HepG2 (cell line): ENCODE results near the gene TIMM13. TPM values are rescaled to one million over a fixed set of nuclear protein-coding genes. Genes with fewer than 3 reads are reported as not detected.

Experiments used
- ARID2 ChIP-seq: sonication (generic); formaldehyde crosslinking; IDR thresholded peaks from 2 replicates; pipeline ENCODE4 v1.8.1; 2022; ENCODE audit warnings: mild to moderate bottlenecking, missing genetic modification reagents, borderline replicate concordance
- HOXD1 ChIP-seq: sonication (generic); formaldehyde crosslinking; IDR thresholded peaks from 2 replicates; pipeline ENCODE4 v1.5.0; 2020; ENCODE audit warnings: missing genetic modification reagents
- KLF11 ChIP-seq: IDR thresholded peaks from 2 replicates; pipeline ENCODE4 v1.6.1; 2016; ENCODE audit warnings: missing compliant biosample characterization
- SIN3B ChIP-seq: fragments of 150-350 bp; IDR thresholded peaks from 2 replicates; pipeline ENCODE4 v1.6.1; 2014; ENCODE audit warnings: low read length
- TARDBP ChIP-seq: sonication (generic); formaldehyde crosslinking; IDR thresholded peaks from 2 replicates; pipeline ENCODE4 v1.8.0; 2022; ENCODE audit warnings: mild to moderate bottlenecking, missing genetic modification reagents
- ZEB1 ChIP-seq: IDR thresholded peaks from 2 replicates; pipeline ENCODE4 v1.6.1; 2012; ENCODE audit warnings: mild to moderate bottlenecking, low read depth, inconsistent platforms; ENCODE audit not compliant: insufficient replicate concordance
- ZNF34 ChIP-seq: sonication (generic); formaldehyde crosslinking; IDR thresholded peaks from 2 replicates; pipeline ENCODE4 v1.4.0; 2020; ENCODE audit warnings: mild to moderate bottlenecking, missing genetic modification reagents, borderline replicate concordance
- ZNF343 ChIP-seq: sonication (generic); formaldehyde crosslinking; IDR thresholded peaks from 2 replicates; pipeline ENCODE4 v1.4.0; 2020; ENCODE audit warnings: mild to moderate bottlenecking, missing genetic modification reagents
- ZNF382 ChIP-seq: sonication (generic); formaldehyde crosslinking; IDR thresholded peaks from 2 replicates; pipeline ENCODE4 v1.5.0; 2020; ENCODE audit warnings: missing genetic modification reagents, mild to moderate bottlenecking, borderline replicate concordance
- ZNF616 ChIP-seq: sonication (generic); formaldehyde crosslinking; IDR thresholded peaks from 2 replicates; pipeline ENCODE4 v1.5.0; 2020; ENCODE audit warnings: low read depth, mild to moderate bottlenecking, missing genetic modification reagents
- polyA plus RNA-seq, 8 experiments: library from polyadenylated mRNA; depleted of rRNA in 3 of 8; stranded (reverse) in 7 of 8; unstranded in 1 of 8; fragments of >200 nt; fragmentation: Illumina TruSeq in 4 of 8; extraction: Trizol in 4 of 8; gene quantifications; 2 replicates each; pipeline versions ENCODE4 v1.2.1 to v1.2.3, GENCODE V29; 2011 to 2016; ENCODE audit warnings: low read depth in 4 of 8, missing spikeins in 1 of 8, mixed read lengths in 1 of 8; ENCODE audit not compliant: insufficient read depth in 1 of 8
- total RNA-seq, 5 experiments: library from RNA; depleted of rRNA; stranded (reverse); fragments of >200 nt; fragmentation: Illumina TruSeq; extraction: Trizol; gene quantifications; 2 replicates each; pipeline ENCODE4 v1.2.3, GENCODE V29; 2016; ENCODE audit warnings: low read depth in 1 of 5
- TF ChIP-seq, protein P1 (sequence below): sonication (generic); formaldehyde crosslinking; IDR thresholded peaks from 2 replicates; pipeline ENCODE4 v1.5.0; 2020; ENCODE audit warnings: mild to moderate bottlenecking, missing genetic modification reagents
- TF ChIP-seq, protein P2 (sequence below): sonication (generic); formaldehyde crosslinking; IDR thresholded peaks from 2 replicates; pipeline ENCODE4 v1.4.0; 2020; ENCODE audit warnings: missing genetic modification reagents
- TF ChIP-seq, protein P3 (sequence below): sonication (generic); formaldehyde crosslinking; IDR thresholded peaks from 2 replicates; pipeline ENCODE4 v1.8.0; 2022; ENCODE audit warnings: mild to moderate bottlenecking, missing genetic modification reagents
- TF ChIP-seq, protein P4 (sequence below): sonication (generic); formaldehyde crosslinking; IDR thresholded peaks from 2 replicates; pipeline ENCODE4 v1.4.0; 2020; ENCODE audit warnings: missing genetic modification reagents

The TIMM13 gene
- total and polyA plus RNA-seq, 2 of the 13 experiments (the other 11 are each of a cell fraction or from before 2014, with no cell fraction given): 48.4 to 108 TPM

DNA sequence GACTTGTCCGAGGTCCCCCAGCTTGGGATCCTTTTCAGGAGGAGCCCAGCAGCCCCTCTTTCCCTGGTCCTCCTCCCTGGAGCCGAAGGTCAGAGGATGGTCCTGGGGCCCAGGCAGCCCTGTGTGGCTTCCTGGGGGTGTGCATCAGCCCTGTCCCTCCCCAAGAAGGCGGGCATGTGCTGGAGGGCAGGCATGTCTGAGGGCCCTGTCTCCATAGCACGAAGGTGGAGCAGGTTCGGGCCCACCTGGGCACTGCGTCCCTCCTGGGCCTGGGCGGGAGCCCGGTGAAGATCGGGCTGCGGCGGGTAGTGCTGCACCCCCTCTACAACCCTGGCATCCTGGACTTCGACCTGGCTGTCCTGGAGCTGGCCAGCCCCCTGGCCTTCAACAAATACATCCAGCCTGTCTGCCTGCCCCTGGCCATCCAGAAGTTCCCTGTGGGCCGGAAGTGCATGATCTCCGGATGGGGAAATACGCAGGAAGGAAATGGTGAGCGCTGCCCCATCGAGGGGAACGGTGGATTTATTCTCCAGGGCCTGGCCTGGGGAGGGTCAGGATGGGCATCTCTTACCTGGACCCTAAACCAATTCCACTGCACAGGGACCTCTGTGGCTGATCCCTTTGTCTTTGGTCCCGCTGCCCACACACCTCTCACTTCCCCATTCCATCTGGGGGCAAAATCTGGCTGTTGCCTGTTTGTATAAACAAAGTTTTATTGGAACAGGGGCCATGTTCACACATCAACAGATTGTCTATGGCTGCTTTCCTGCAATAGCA, 10.9 kb downstream of the TIMM13 start (continued):
- TF ChIP-seq ZEB1 (no peak), ZNF382 (CRISPR knock-in tag) (no peak), ZNF34 (CRISPR knock-in tag) (peak; percentile 44; the same call in 1 of the 2 replicates), SIN3B (no peak), ZNF616 (CRISPR knock-in tag) (no peak), HOXD1 (CRISPR knock-in tag) (peak; percentile 77; the same call in 1 of the 2 replicates), TARDBP (peak; percentile 71; the same call in 1 of the 2 replicates), KLF11 (peak; percentile 77; the same call in 1 of the 2 replicates), ZNF343 (CRISPR knock-in tag) (0 out of 2 replicates have a peak, but pooled peaks have one; percentile 34), ARID2 (no peak)
- TF ChIP-seq, protein P1, sequence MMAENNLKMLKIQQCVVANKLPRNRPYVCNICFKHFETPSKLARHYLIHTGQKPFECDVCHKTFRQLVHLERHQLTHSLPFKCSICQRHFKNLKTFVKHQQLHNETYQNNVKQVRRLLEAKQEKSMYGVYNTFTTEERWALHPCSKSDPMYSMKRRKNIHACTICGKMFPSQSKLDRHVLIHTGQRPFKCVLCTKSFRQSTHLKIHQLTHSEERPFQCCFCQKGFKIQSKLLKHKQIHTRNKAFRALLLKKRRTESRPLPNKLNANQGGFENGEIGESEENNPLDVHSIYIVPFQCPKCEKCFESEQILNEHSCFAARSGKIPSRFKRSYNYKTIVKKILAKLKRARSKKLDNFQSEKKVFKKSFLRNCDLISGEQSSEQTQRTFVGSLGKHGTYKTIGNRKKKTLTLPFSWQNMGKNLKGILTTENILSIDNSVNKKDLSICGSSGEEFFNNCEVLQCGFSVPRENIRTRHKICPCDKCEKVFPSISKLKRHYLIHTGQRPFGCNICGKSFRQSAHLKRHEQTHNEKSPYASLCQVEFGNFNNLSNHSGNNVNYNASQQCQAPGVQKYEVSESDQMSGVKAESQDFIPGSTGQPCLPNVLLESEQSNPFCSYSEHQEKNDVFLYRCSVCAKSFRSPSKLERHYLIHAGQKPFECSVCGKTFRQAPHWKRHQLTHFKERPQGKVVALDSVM (CRISPR knock-in tag): peak; percentile 64
- TF ChIP-seq, protein P2, sequence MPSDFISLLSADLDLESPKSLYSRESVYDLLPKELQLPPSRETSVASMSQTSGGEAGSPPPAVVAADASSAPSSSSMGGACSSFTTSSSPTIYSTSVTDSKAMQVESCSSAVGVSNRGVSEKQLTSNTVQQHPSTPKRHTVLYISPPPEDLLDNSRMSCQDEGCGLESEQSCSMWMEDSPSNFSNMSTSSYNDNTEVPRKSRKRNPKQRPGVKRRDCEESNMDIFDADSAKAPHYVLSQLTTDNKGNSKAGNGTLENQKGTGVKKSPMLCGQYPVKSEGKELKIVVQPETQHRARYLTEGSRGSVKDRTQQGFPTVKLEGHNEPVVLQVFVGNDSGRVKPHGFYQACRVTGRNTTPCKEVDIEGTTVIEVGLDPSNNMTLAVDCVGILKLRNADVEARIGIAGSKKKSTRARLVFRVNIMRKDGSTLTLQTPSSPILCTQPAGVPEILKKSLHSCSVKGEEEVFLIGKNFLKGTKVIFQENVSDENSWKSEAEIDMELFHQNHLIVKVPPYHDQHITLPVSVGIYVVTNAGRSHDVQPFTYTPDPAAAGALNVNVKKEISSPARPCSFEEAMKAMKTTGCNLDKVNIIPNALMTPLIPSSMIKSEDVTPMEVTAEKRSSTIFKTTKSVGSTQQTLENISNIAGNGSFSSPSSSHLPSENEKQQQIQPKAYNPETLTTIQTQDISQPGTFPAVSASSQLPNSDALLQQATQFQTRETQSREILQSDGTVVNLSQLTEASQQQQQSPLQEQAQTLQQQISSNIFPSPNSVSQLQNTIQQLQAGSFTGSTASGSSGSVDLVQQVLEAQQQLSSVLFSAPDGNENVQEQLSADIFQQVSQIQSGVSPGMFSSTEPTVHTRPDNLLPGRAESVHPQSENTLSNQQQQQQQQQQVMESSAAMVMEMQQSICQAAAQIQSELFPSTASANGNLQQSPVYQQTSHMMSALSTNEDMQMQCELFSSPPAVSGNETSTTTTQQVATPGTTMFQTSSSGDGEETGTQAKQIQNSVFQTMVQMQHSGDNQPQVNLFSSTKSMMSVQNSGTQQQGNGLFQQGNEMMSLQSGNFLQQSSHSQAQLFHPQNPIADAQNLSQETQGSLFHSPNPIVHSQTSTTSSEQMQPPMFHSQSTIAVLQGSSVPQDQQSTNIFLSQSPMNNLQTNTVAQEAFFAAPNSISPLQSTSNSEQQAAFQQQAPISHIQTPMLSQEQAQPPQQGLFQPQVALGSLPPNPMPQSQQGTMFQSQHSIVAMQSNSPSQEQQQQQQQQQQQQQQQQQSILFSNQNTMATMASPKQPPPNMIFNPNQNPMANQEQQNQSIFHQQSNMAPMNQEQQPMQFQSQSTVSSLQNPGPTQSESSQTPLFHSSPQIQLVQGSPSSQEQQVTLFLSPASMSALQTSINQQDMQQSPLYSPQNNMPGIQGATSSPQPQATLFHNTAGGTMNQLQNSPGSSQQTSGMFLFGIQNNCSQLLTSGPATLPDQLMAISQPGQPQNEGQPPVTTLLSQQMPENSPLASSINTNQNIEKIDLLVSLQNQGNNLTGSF (CRISPR knock-in tag): 0 out of 2 replicates have a peak, but pooled peaks have one; percentile 29
- TF ChIP-seq, protein P3, sequence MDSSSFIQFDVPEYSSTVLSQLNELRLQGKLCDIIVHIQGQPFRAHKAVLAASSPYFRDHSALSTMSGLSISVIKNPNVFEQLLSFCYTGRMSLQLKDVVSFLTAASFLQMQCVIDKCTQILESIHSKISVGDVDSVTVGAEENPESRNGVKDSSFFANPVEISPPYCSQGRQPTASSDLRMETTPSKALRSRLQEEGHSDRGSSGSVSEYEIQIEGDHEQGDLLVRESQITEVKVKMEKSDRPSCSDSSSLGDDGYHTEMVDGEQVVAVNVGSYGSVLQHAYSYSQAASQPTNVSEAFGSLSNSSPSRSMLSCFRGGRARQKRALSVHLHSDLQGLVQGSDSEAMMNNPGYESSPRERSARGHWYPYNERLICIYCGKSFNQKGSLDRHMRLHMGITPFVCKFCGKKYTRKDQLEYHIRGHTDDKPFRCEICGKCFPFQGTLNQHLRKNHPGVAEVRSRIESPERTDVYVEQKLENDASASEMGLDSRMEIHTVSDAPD (CRISPR knock-in tag): no peak
- TF ChIP-seq, protein P4, sequence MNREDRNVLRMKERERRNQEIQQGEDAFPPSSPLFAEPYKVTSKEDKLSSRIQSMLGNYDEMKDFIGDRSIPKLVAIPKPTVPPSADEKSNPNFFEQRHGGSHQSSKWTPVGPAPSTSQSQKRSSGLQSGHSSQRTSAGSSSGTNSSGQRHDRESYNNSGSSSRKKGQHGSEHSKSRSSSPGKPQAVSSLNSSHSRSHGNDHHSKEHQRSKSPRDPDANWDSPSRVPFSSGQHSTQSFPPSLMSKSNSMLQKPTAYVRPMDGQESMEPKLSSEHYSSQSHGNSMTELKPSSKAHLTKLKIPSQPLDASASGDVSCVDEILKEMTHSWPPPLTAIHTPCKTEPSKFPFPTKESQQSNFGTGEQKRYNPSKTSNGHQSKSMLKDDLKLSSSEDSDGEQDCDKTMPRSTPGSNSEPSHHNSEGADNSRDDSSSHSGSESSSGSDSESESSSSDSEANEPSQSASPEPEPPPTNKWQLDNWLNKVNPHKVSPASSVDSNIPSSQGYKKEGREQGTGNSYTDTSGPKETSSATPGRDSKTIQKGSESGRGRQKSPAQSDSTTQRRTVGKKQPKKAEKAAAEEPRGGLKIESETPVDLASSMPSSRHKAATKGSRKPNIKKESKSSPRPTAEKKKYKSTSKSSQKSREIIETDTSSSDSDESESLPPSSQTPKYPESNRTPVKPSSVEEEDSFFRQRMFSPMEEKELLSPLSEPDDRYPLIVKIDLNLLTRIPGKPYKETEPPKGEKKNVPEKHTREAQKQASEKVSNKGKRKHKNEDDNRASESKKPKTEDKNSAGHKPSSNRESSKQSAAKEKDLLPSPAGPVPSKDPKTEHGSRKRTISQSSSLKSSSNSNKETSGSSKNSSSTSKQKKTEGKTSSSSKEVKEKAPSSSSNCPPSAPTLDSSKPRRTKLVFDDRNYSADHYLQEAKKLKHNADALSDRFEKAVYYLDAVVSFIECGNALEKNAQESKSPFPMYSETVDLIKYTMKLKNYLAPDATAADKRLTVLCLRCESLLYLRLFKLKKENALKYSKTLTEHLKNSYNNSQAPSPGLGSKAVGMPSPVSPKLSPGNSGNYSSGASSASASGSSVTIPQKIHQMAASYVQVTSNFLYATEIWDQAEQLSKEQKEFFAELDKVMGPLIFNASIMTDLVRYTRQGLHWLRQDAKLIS (CRISPR knock-in tag): no peak
